ENCODE data around the gene TMCO2.
"Not testable (repeated sequence)": the region's sequence is repeated elsewhere in the genome, so short reads cannot be mapped to it uniquely, and the experiment has no call there.

Gene TMCO2

GRCh38 chr1:40218333-40218732 is 29.4 kb upstream of the TMCO2 start:
- H3K36me3 ChIP-seq (ENCODE audit: insufficient read depth) = no peaks in the 10 kb centered on the region; the same call in 1 of the 2 replicates
- no peak overlapping the region for H3K9ac ChIP-seq
- H3K27me3 ChIP-seq (ENCODE audit: insufficient read depth, low read depth) = no peaks in the 10 kb centered on the region
- no peak overlapping the region for H3K4me2 ChIP-seq
- no peak overlapping the region for H2AFZ ChIP-seq (ENCODE audit: low read depth)
- no peak overlapping the region for H3K4me3 ChIP-seq (IDR thresholded peaks at IDR 0.05; ENCODE audit: insufficient read depth, low read depth, low read length)
- TF ChIP-seq, protein P1, sequence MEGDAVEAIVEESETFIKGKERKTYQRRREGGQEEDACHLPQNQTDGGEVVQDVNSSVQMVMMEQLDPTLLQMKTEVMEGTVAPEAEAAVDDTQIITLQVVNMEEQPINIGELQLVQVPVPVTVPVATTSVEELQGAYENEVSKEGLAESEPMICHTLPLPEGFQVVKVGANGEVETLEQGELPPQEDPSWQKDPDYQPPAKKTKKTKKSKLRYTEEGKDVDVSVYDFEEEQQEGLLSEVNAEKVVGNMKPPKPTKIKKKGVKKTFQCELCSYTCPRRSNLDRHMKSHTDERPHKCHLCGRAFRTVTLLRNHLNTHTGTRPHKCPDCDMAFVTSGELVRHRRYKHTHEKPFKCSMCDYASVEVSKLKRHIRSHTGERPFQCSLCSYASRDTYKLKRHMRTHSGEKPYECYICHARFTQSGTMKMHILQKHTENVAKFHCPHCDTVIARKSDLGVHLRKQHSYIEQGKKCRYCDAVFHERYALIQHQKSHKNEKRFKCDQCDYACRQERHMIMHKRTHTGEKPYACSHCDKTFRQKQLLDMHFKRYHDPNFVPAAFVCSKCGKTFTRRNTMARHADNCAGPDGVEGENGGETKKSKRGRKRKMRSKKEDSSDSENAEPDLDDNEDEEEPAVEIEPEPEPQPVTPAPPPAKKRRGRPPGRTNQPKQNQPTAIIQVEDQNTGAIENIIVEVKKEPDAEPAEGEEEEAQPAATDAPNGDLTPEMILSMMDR (conservative IDR thresholded peaks at IDR 0.05; ENCODE audit: low read depth, low read length) = no peak
- H3K79me2 ChIP-seq (ENCODE audit: insufficient read depth, low read depth) = no peaks in the 10 kb centered on the region
- peaks cover 8% of the 10 kb centered on the region for H3K4me1 ChIP-seq (ENCODE audit: low read depth, poor library complexity, severe bottlenecking)
- H4K20me1 ChIP-seq (ENCODE audit: insufficient read depth) = no peaks in the 10 kb centered on the region
- no peak overlapping the region for H3K27ac ChIP-seq

DNA sequence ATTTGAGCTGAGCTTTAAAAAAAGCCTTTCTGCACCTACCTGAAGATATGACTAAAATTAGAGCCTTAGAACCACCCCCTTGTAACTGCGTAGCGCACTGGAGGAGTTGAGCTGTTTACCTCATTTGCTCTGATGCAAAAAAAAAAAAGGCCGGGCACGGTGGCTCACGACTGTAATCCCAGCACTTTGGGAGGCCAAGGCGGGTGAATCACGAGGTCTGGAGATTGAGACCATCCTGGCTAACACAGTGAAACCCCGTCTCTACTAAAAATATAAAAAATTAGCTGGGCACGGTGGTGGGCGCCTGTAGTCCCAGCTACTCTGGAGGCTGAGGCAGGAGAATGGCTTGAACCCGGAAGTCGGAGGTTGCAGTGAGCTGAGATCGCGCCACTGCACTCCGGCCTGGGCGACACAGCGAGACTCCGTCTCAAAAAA is 26.2 kb upstream of the TMCO2 start:
- not testable (repeated sequence) for H3K27me3 ChIP-seq (ENCODE audit: insufficient read depth, low read depth); H3K27ac ChIP-seq; H2AFZ ChIP-seq (ENCODE audit: low read depth); H3K36me3 ChIP-seq (ENCODE audit: insufficient read depth); H3K4me3 ChIP-seq (IDR thresholded peaks at IDR 0.05; ENCODE audit: insufficient read depth, low read depth, low read length); H4K20me1 ChIP-seq (ENCODE audit: insufficient read depth); H3K79me2 ChIP-seq (ENCODE audit: insufficient read depth, low read depth); H3K4me1 ChIP-seq (ENCODE audit: low read depth, poor library complexity, severe bottlenecking); H3K9ac ChIP-seq; H3K4me2 ChIP-seq

DNA sequence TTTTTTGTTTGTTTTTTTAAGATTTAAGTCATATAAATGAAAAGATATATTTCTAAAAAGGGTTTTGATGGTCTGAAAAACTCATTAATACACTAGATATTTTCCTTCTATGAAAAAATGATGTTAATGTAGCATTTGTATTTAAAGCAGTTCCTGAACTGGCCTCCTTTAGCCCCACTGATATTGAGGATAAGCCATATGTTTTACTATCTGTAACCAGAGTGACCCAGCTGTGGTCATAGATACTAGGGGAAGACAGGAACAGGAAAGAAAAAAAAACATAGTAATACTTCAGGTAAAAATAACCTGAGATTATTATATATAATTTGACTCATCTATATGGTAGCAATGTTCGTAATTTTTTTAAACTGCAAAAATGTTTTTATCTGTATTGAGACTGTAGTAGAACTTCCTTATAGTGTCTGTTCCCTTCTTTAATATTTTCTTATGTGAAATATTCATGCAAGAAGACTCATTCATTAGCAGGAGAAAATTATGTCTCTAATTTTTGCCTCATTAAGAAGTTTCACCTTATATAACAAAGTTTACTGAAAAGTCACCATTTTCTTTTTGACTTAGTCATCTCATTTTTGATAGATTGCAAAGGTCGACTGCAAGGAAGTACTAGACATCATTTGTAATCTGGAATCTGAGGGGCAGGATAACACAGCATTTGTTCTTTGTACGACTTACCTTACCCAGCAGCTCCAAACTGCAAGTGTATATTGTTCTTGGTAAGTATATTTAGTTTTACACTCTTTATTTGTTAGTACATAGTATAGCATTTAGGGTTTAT is 25.6 kb upstream of the TMCO2 start:
- TF ChIP-seq, protein P1 (conservative IDR thresholded peaks at IDR 0.05; ENCODE audit: low read depth, low read length) = no peak
- H3K4me1 ChIP-seq (ENCODE audit: low read depth, poor library complexity, severe bottlenecking) = no peaks in the 10 kb centered on the region
- H3K36me3 ChIP-seq (ENCODE audit: insufficient read depth) = no peaks in the 10 kb centered on the region; the same call in 1 of the 2 replicates
- no peak overlapping the region for H2AFZ ChIP-seq (ENCODE audit: low read depth)
- no peaks in the 10 kb centered on the region for H3K27me3 ChIP-seq (ENCODE audit: insufficient read depth, low read depth)
- H3K9ac ChIP-seq = no peak overlapping the region
- no peaks in the 10 kb centered on the region for H3K79me2 ChIP-seq (ENCODE audit: insufficient read depth, low read depth)
- no peak overlapping the region for H3K4me3 ChIP-seq (IDR thresholded peaks at IDR 0.05; ENCODE audit: insufficient read depth, low read depth, low read length)
- H4K20me1 ChIP-seq (ENCODE audit: insufficient read depth) = no peaks in the 10 kb centered on the region
- H3K27ac ChIP-seq = no peak overlapping the region
- no peak overlapping the region for H3K4me2 ChIP-seq

GRCh38 chr1:40224040-40224439 is 23.7 kb upstream of the TMCO2 start:
- H4K20me1 ChIP-seq (ENCODE audit: insufficient read depth) = no peaks in the 10 kb centered on the region

More at GRCh38 chr1:40224040-40224439, 23.7 kb upstream of the TMCO2 start:
- Histone ChIP-seq H2AFZ (ENCODE audit: low read depth) (no peak overlapping the region), H3K79me2 (ENCODE audit: insufficient read depth, low read depth) (no peaks in the 10 kb centered on the region), H3K27ac (no peak overlapping the region), H3K4me2 (no peak overlapping the region), H3K4me3 (IDR thresholded peaks at IDR 0.05; ENCODE audit: insufficient read depth, low read depth, low read length) (no peak overlapping the region), H3K27me3 (ENCODE audit: insufficient read depth, low read depth) (no peaks in the 10 kb centered on the region), H3K4me1 (ENCODE audit: low read depth, poor library complexity, severe bottlenecking) (no peaks in the 10 kb centered on the region), H3K36me3 (ENCODE audit: insufficient read depth) (no peaks in the 10 kb centered on the region), H3K9ac (no peak overlapping the region)
- TF ChIP-seq, protein P1 (conservative IDR thresholded peaks at IDR 0.05; ENCODE audit: low read depth, low read length) = no peak

Data from KMS-11 (cell line).